ENCODE data around the gene SYNPR.

SYNPR gene

DNA sequence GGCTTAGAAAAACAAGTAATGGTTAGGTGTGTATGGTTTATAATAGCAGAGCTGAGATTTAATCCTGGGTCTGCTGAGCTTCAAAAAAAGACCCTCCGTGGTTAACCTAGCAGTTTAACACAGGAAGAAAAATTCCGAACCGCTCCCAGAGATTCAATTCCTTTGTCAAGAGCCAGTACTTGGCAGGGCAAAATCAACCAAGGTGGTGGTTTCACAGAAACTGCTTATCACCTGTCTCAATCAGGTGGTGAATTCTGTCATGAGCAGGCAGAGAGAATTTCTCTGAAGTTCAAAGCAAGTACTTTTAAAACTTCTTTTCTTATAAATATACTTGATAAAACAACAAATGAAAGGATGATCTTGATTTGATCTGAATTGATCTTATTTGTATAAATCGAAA lies 17.2 kb downstream of the SYNPR start:
- H3F3A ChIP-seq (ENCODE audit: insufficient read depth, low read length), result no peaks in the 10 kb centered on the region
- H3K4me3 ChIP-seq (ENCODE audit: low read length), result no peak overlapping the region
- DNase-seq, result no peak
- H2AFZ ChIP-seq (ENCODE audit: low read length), result no peak overlapping the region
- no peak for TF ChIP-seq EZH2 (optimal IDR thresholded peaks at IDR 0.05; ENCODE audit: low read depth, low read length)
- TF ChIP-seq EZH2phosphoT487 (IDR thresholded peaks at IDR 0.05; ENCODE audit: low read length), result no peak
- no peak for TF ChIP-seq CTCF (IDR thresholded peaks at IDR 0.05; ENCODE audit: low read length)
- H3K9me2 ChIP-seq (replicated peaks; ENCODE audit: insufficient read depth, low read length), result no peaks in the 10 kb centered on the region
- H3K79me2 ChIP-seq (ENCODE audit: low read length), result no peaks in the 10 kb centered on the region
- no peaks in the 10 kb centered on the region for H3K27me3 ChIP-seq (replicated peaks; ENCODE audit: insufficient read depth, low read length)
- H3K27ac ChIP-seq (ENCODE audit: low read length), result no peak overlapping the region
- H3K4me2 ChIP-seq (ENCODE audit: low read depth, low read length), result no peak overlapping the region
- H3K9me3 ChIP-seq (replicated peaks; ENCODE audit: insufficient read depth, low read length), result no peaks in the 10 kb centered on the region
- H3K4me1 ChIP-seq (ENCODE audit: low read length), result no peaks in the 10 kb centered on the region
- no peaks in the 10 kb centered on the region for H4K20me1 ChIP-seq (ENCODE audit: insufficient read depth, low read length)
- no peaks in the 10 kb centered on the region for H3K36me3 ChIP-seq (replicated peaks; ENCODE audit: insufficient read depth, low read length)
- H3K9ac ChIP-seq (ENCODE audit: low read length), result no peak overlapping the region

DNA sequence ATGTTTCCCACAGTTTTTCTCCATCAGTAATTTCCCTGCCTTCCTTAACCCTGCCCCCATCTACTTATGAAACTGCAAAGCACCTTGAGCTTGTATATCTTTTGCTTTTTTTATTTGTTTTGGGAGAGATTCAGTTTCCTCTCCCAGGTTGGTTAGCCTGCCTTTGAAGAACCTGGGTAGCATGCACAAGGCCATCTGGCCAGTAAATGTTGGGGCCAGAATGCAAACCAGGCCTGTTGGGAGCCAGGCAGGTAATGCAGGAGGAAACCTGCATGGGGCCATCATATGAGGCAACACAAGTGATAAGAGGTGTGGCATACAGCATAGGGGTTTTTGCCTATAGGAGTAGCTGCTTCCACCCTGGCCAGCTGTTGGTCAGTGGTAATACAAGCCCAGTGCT lies 17.7 kb downstream of the SYNPR start:
- H3K36me3 ChIP-seq (replicated peaks; ENCODE audit: insufficient read depth, low read length), result no peaks in the 10 kb centered on the region
- H3K9me2 ChIP-seq (replicated peaks; ENCODE audit: insufficient read depth, low read length), result no peaks in the 10 kb centered on the region
- H3K4me1 ChIP-seq (ENCODE audit: low read length), result no peaks in the 10 kb centered on the region
- H4K20me1 ChIP-seq (ENCODE audit: insufficient read depth, low read length), result no peaks in the 10 kb centered on the region
- no peaks in the 10 kb centered on the region for H3K9me3 ChIP-seq (replicated peaks; ENCODE audit: insufficient read depth, low read length)
- no peak overlapping the region for H3K27ac ChIP-seq (ENCODE audit: low read length)
- no peak overlapping the region for H2AFZ ChIP-seq (ENCODE audit: low read length)
- no peaks in the 10 kb centered on the region for H3K27me3 ChIP-seq (replicated peaks; ENCODE audit: insufficient read depth, low read length)
- no peak for TF ChIP-seq EZH2 (optimal IDR thresholded peaks at IDR 0.05; ENCODE audit: low read depth, low read length)
- no peaks in the 10 kb centered on the region for H3K79me2 ChIP-seq (ENCODE audit: low read length)
- no peak overlapping the region for H3K4me2 ChIP-seq (ENCODE audit: low read depth, low read length)
- no peaks in the 10 kb centered on the region for H3F3A ChIP-seq (ENCODE audit: insufficient read depth, low read length)
- no peak for DNase-seq
- H3K9ac ChIP-seq (ENCODE audit: low read length), result no peak overlapping the region
- H3K4me3 ChIP-seq (ENCODE audit: low read length), result no peak overlapping the region

GRCh38 chr3:63296249-63296648 lies 18.1 kb downstream of the SYNPR start:
- no peak overlapping the region for H3K4me3 ChIP-seq (ENCODE audit: low read length)
- H3K4me1 ChIP-seq (ENCODE audit: low read length), result no peaks in the 10 kb centered on the region
- H3K27ac ChIP-seq (ENCODE audit: low read length), result no peak overlapping the region
- TF ChIP-seq EZH2phosphoT487 (IDR thresholded peaks at IDR 0.05; ENCODE audit: low read length) (no peak), CTCF (IDR thresholded peaks at IDR 0.05; ENCODE audit: low read length) (no peak), EZH2 (optimal IDR thresholded peaks at IDR 0.05; ENCODE audit: low read depth, low read length) (no peak)
- no peaks in the 10 kb centered on the region for H3K9me3 ChIP-seq (replicated peaks; ENCODE audit: insufficient read depth, low read length)
- no peaks in the 10 kb centered on the region for H3K27me3 ChIP-seq (replicated peaks; ENCODE audit: insufficient read depth, low read length)
- no peak for DNase-seq
- no peaks in the 10 kb centered on the region for H3K79me2 ChIP-seq (ENCODE audit: low read length)
- no peak overlapping the region for H3K9ac ChIP-seq (ENCODE audit: low read length)
- no peaks in the 10 kb centered on the region for H4K20me1 ChIP-seq (ENCODE audit: insufficient read depth, low read length)
- no peaks in the 10 kb centered on the region for H3K36me3 ChIP-seq (replicated peaks; ENCODE audit: insufficient read depth, low read length)
- no peak overlapping the region for H3K4me2 ChIP-seq (ENCODE audit: low read depth, low read length)
- H3F3A ChIP-seq (ENCODE audit: insufficient read depth, low read length), result no peaks in the 10 kb centered on the region
- H2AFZ ChIP-seq (ENCODE audit: low read length), result no peak overlapping the region
- H3K9me2 ChIP-seq (replicated peaks; ENCODE audit: insufficient read depth, low read length), result no peaks in the 10 kb centered on the region

DNA sequence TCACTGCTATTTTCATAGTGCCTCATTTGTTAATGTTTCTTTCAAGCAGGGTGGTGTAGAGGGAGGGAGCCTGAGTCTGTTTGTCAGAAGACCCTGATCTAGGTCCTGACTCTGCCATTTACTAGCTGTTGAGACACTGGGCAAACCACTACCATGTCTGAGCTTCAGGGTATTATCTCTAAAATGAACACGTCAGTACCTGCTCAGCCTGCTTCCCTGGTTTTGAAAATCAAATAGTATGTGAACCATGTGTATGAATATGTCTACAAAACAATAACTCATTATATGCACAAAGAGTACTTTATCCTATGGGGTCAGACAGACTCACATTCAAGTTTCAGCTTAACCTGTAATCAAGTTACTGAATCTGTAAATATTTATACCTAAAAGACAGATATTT lies 25.1 kb downstream of the SYNPR start:
- Histone ChIP-seq H3K4me3 (ENCODE audit: low read length) (no peak overlapping the region), H3K27me3 (replicated peaks; ENCODE audit: insufficient read depth, low read length) (no peaks in the 10 kb centered on the region), H3F3A (ENCODE audit: insufficient read depth, low read length) (no peaks in the 10 kb centered on the region), H3K9me2 (replicated peaks; ENCODE audit: insufficient read depth, low read length) (no peaks in the 10 kb centered on the region), H3K79me2 (ENCODE audit: low read length) (no peaks in the 10 kb centered on the region), H3K36me3 (replicated peaks; ENCODE audit: insufficient read depth, low read length) (no peaks in the 10 kb centered on the region), H3K9ac (ENCODE audit: low read length) (no peak overlapping the region), H3K27ac (ENCODE audit: low read length) (no peak overlapping the region), H2AFZ (ENCODE audit: low read length) (no peak overlapping the region), H3K9me3 (replicated peaks; ENCODE audit: insufficient read depth, low read length) (no peaks in the 10 kb centered on the region), H4K20me1 (ENCODE audit: insufficient read depth, low read length) (no peaks in the 10 kb centered on the region), H3K4me2 (ENCODE audit: low read depth, low read length) (no peak overlapping the region), H3K4me1 (ENCODE audit: low read length) (no peaks in the 10 kb centered on the region)
- TF ChIP-seq EZH2phosphoT487 (IDR thresholded peaks at IDR 0.05; ENCODE audit: low read length), result no peak
- no peak for TF ChIP-seq CTCF (IDR thresholded peaks at IDR 0.05; ENCODE audit: low read length)
- no peak for TF ChIP-seq EZH2 (optimal IDR thresholded peaks at IDR 0.05; ENCODE audit: low read depth, low read length)
- no peak for DNase-seq

All from MM.1S (cell line).